22Rv1 (cell line): Measurements from ENCODE around the gene UBE3A.

Source experiments
- CTCF ChIP-seq: fragments of 450-650 bp; IDR thresholded peaks from 2 replicates; pipeline ENCODE4 v1.5.1; 2017; ENCODE audit warnings: mild to moderate bottlenecking
- ZFX ChIP-seq: fragments of 450-650 bp; IDR thresholded peaks from 2 replicates; pipeline ENCODE4 v1.6.1; 2017; ENCODE audit warnings: antibody characterized with exemption, borderline replicate concordance

GRCh38 chr15:25342629-25343028 lies 96.2 kb downstream of the UBE3A start:
- TF ChIP-seq CTCF, result no peak
- TF ChIP-seq ZFX, result no peak
